GM12878 (cell line): ENCODE results near the gene ZKSCAN8. TPM values are rescaled to one million over a fixed set of nuclear protein-coding genes. Genes with fewer than 3 reads are reported as not detected.

Source experiments
- ASH2L ChIP-seq: fragments of 300-600, 200-600 bp; sonication (generic); IDR thresholded peaks from 2 replicates; pipeline ENCODE4 v1.6.1; 2017; ENCODE audit warnings: low read depth, mild to moderate bottlenecking, borderline replicate concordance
- BACH1 ChIP-seq: fragments of 450-650 bp; IDR thresholded peaks from 2 replicates; pipeline ENCODE4 v1.6.1; 2017; ENCODE audit warnings: mild to moderate bottlenecking, borderline replicate concordance
- BCL11A ChIP-seq: IDR thresholded peaks from 2 replicates; pipeline ENCODE4 v1.6.1; 2011; ENCODE audit warnings: low read depth, low read length
- CBX3 ChIP-seq: fragments of 200-600 bp; sonication (generic); IDR thresholded peaks from 2 replicates; pipeline ENCODE4 v1.6.1; 2016; ENCODE audit warnings: low read depth, borderline replicate concordance
- DPF2 ChIP-seq: fragments of 450-650 bp; IDR thresholded peaks from 2 replicates; pipeline ENCODE4 v1.6.1; 2017; ENCODE audit warnings: mild to moderate bottlenecking
- ETV6 ChIP-seq, 2 experiments: fragments of 450-650 bp in 1 of 2; IDR thresholded peaks in 1 of 2; conservative IDR thresholded peaks in 1 of 2; 2 replicates each; pipeline ENCODE4 v1.6.1; 2014; ENCODE audit warnings: antibody characterized with exemption in 1 of 2, borderline replicate concordance in 1 of 2, low read depth in 1 of 2, mild to moderate bottlenecking in 1 of 2, moderate library complexity in 1 of 2
- GABPA ChIP-seq: IDR thresholded peaks from 2 replicates; pipeline ENCODE4 v1.6.1; 2014; ENCODE audit warnings: antibody characterized with exemption, low read depth, mild to moderate bottlenecking, inconsistent platforms
- HDAC6 ChIP-seq: fragments of 200-600 bp; sonication (generic); IDR thresholded peaks from one replicate; pipeline ENCODE4 v1.8.0; 2017; ENCODE audit warnings: antibody characterized with exemption; ENCODE audit not compliant: unreplicated experiment
- IKZF1 ChIP-seq: fragments of 450-650 bp; conservative IDR thresholded peaks from 2 replicates; pipeline ENCODE4 v1.6.1; 2017; ENCODE audit warnings: antibody characterized with exemption, mild to moderate bottlenecking
- IRF5 ChIP-seq: fragments of 450-650 bp; IDR thresholded peaks from 2 replicates; pipeline ENCODE4 v1.6.1; 2017; ENCODE audit warnings: borderline replicate concordance
- NFIC ChIP-seq: IDR thresholded peaks from 2 replicates; pipeline ENCODE4 v1.6.1; 2012; ENCODE audit warnings: low read depth, mild to moderate bottlenecking, inconsistent platforms, low read length, moderate library complexity
- NFYB ChIP-seq: IDR thresholded peaks from 2 replicates; pipeline ENCODE4 v1.6.1; 2011; ENCODE audit warnings: low read depth, mild to moderate bottlenecking, low read length, improper control_type of control experiment, moderate library complexity; ENCODE audit not compliant: insufficient read depth
- PAX5 ChIP-seq: IDR thresholded peaks from 2 replicates; pipeline ENCODE4 v1.6.1; 2011; ENCODE audit warnings: low read depth, low read length, borderline replicate concordance
- PAX8 ChIP-seq: fragments of 450-650 bp; IDR thresholded peaks from 2 replicates; pipeline ENCODE4 v1.6.1; 2017; ENCODE audit warnings: mild to moderate bottlenecking, moderate library complexity
- PKNOX1 ChIP-seq: fragments of 450-650 bp; IDR thresholded peaks from 2 replicates; pipeline ENCODE4 v1.6.1; 2016; ENCODE audit warnings: mild to moderate bottlenecking
- RUNX3 ChIP-seq: IDR thresholded peaks from 2 replicates; pipeline ENCODE4 v1.6.1; 2012; ENCODE audit warnings: low read length, inconsistent platforms
- TCF3 ChIP-seq: IDR thresholded peaks from 2 replicates; pipeline ENCODE4 v1.6.1; 2012; ENCODE audit warnings: low read depth, mild to moderate bottlenecking, low read length, borderline replicate concordance; ENCODE audit not compliant: insufficient read depth
- TCF7 ChIP-seq: IDR thresholded peaks from 2 replicates; pipeline ENCODE4 v1.6.1; 2014; ENCODE audit warnings: antibody characterized with exemption, borderline replicate concordance
- polyA plus RNA-seq, 11 experiments: library from polyadenylated mRNA; depleted of rRNA in 4 of 11; unstranded in 6 of 11; stranded (reverse) in 5 of 11; fragments of >200 nt; fragmentation: Nextera tagmentation in 4 of 11; fragmentation: Illumina TruSeq in 1 of 11; extraction: Ambion mirVana in 4 of 11; extraction: Trizol in 1 of 11; gene quantifications; 1 replicate in 1 of 11; 2 replicates in 10 of 11; pipeline versions ENCODE4 v1.2.1 to v1.2.3, GENCODE V29; 2011 to 2016; ENCODE audit warnings: inconsistent platforms in 2 of 11, missing spikeins in 2 of 11, low read depth in 1 of 11
- total RNA-seq, 4 experiments: library from RNA; depleted of rRNA in 3 of 4; stranded (reverse); fragments of >200 nt in 3 of 4; fragmentation: Illumina TruSeq in 1 of 4; extraction: Trizol in 1 of 4; gene quantifications; 2 replicates each; pipeline versions ENCODE4 v1.2.1 to v1.2.3, GENCODE V29; 2013 to 2021
- TF ChIP-seq, protein P1 (sequence below): IDR thresholded peaks from 2 replicates; pipeline ENCODE4 v1.6.1; 2011; ENCODE audit warnings: low read depth, mild to moderate bottlenecking, low read length, moderate library complexity, borderline replicate concordance; ENCODE audit errors: extremely low read depth
- TF ChIP-seq, protein P2 (sequence below): fragments of 450-650 bp; IDR thresholded peaks from 2 replicates; pipeline ENCODE4 v1.6.1; 2017; ENCODE audit warnings: mild to moderate bottlenecking, moderate library complexity
- TF ChIP-seq, protein P3 (sequence below): IDR thresholded peaks from 2 replicates; pipeline ENCODE4 v1.6.1; 2011; ENCODE audit warnings: low read depth, low read length, improper control_type of control experiment, borderline replicate concordance

The ZKSCAN8 gene
- total and polyA plus RNA-seq, 10 of the 15 experiments (the other 5 are each of a cell fraction or from before 2014, with no cell fraction given), result 1.0 to 17.9 (median 8.7) TPM

DNA sequence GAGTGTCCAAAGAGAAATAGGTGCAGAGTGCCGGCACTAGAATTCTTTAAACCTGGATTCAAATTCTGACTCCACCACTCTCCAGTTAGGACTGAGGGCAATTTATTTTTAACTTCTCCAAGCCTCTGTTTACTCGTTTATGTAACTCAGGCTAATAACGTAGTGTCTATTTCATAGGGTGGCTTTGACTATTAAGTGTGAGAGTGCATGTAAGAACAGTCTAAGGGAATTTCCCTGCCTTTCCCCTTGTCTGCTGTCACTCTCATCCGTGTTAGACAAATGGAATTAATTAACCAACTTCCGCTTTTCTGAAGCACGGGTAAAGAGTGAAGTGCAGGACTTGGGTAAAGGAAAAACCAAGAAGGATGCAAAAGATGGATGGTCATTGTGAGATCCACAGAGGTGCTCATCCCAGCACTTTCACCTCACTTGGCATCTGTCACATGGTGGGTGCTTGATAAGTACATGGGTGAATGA is 4.1 kb upstream of the ZKSCAN8 start (continued):
- TF ChIP-seq NFIC, result peak; percentile 63; the same call in 1 of the 2 replicates
- TF ChIP-seq PAX8, result 0 out of 2 replicates have a peak, but pooled peaks have one; percentile 60
- peak; percentile 54 for TF ChIP-seq RUNX3
- no peak for TF ChIP-seq CBX3
- TF ChIP-seq NFYB, result no peak
- TF ChIP-seq TCF7, result no peak
- peak; percentile 61 for TF ChIP-seq BACH1
- TF ChIP-seq BCL11A, result peak; percentile 75
- TF ChIP-seq PAX5, result 0 out of 2 replicates have a peak, but pooled peaks have one; percentile 10
- no peak for TF ChIP-seq ASH2L
- TF ChIP-seq GABPA, result peak; percentile 41; the same call in 1 of the 2 replicates
- TF ChIP-seq, protein P1, sequence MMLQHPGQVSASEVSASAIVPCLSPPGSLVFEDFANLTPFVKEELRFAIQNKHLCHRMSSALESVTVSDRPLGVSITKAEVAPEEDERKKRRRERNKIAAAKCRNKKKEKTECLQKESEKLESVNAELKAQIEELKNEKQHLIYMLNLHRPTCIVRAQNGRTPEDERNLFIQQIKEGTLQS, result no peak
- TF ChIP-seq PKNOX1, result peak; percentile 96
- TF ChIP-seq DPF2, result peak; percentile 64
- no peak for TF ChIP-seq IRF5
- TF ChIP-seq ETV6 (conservative IDR thresholded peaks at IDR 0.05 in 1 of 2, IDR thresholded peaks at IDR 0.05 in 1 of 2; ENCODE audit: borderline replicate concordance in 1 of 2, low read depth in 1 of 2), result peak in 1 of 2 experiments; percentile 10; a peak in 1 of 4 replicates
- TF ChIP-seq HDAC6, result no peak
- TF ChIP-seq IKZF1, result peak; percentile 55
- TF ChIP-seq, protein P2, sequence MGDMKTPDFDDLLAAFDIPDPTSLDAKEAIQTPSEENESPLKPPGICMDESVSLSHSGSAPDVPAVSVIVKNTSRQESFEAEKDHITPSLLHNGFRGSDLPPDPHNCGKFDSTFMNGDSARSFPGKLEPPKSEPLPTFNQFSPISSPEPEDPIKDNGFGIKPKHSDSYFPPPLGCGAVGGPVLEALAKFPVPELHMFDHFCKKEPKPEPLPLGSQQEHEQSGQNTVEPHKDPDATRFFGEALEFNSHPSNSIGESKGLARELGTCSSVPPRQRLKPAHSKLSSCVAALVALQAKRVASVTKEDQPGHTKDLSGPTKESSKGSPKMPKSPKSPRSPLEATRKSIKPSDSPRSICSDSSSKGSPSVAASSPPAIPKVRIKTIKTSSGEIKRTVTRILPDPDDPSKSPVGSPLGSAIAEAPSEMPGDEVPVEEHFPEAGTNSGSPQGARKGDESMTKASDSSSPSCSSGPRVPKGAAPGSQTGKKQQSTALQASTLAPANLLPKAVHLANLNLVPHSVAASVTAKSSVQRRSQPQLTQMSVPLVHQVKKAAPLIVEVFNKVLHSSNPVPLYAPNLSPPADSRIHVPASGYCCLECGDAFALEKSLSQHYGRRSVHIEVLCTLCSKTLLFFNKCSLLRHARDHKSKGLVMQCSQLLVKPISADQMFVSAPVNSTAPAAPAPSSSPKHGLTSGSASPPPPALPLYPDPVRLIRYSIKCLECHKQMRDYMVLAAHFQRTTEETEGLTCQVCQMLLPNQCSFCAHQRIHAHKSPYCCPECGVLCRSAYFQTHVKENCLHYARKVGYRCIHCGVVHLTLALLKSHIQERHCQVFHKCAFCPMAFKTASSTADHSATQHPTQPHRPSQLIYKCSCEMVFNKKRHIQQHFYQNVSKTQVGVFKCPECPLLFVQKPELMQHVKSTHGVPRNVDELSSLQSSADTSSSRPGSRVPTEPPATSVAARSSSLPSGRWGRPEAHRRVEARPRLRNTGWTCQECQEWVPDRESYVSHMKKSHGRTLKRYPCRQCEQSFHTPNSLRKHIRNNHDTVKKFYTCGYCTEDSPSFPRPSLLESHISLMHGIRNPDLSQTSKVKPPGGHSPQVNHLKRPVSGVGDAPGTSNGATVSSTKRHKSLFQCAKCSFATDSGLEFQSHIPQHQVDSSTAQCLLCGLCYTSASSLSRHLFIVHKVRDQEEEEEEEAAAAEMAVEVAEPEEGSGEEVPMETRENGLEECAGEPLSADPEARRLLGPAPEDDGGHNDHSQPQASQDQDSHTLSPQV, result no peak
- no peak for TF ChIP-seq TCF3
- TF ChIP-seq, protein P3, sequence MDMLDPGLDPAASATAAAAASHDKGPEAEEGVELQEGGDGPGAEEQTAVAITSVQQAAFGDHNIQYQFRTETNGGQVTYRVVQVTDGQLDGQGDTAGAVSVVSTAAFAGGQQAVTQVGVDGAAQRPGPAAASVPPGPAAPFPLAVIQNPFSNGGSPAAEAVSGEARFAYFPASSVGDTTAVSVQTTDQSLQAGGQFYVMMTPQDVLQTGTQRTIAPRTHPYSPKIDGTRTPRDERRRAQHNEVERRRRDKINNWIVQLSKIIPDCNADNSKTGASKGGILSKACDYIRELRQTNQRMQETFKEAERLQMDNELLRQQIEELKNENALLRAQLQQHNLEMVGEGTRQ, result no peak
